ENCODE measurements around the gene SULT1A2. TPM values are rescaled to one million over a fixed set of nuclear protein-coding genes. Genes with fewer than 3 reads are reported as not detected.

The SULT1A2 gene
- polyA plus RNA-seq, 1 of the 3 experiments (the other 2 are of a cell fraction): 0.07 TPM

- TF ChIP-seq USF1 (IDR thresholded peaks at IDR 0.05; ENCODE audit: borderline replicate concordance, low read depth) (no peak), TCF12 (IDR thresholded peaks at IDR 0.05) (no peak), RXRA (IDR thresholded peaks at IDR 0.05; ENCODE audit: borderline replicate concordance, low read depth) (no peak), RAD21 (IDR thresholded peaks at IDR 0.05; ENCODE audit: low read length) (no peak), GABPA (IDR thresholded peaks at IDR 0.05; ENCODE audit: low read depth) (no peak), JUND (IDR thresholded peaks at IDR 0.05) (no peak), MEF2A (IDR thresholded peaks at IDR 0.05; ENCODE audit: borderline replicate concordance, low read depth) (no peak), FOXM1 (IDR thresholded peaks at IDR 0.05; ENCODE audit: low read depth) (no peak), SMC3 (IDR thresholded peaks at IDR 0.05; ENCODE audit: low read depth, low read length) (no peak), FOXJ3 (CRISPR knock-in tag; IDR thresholded peaks at IDR 0.05) (no peak), TAF1 (IDR thresholded peaks at IDR 0.05; ENCODE audit: borderline replicate concordance, low read depth, low read length) (no peak), PBX3 (IDR thresholded peaks at IDR 0.05) (no peak), TEAD4 (IDR thresholded peaks at IDR 0.05; ENCODE audit: borderline replicate concordance, insufficient read depth) (no peak)
- peaks cover 0 to 8% of the 10 kb centered on the region in 2 experiments; a peak in 1 of 4 replicates for H3K4me1 ChIP-seq (ENCODE audit: control insufficient read depth in 1 of 2, insufficient read depth in 2 of 2, low read depth in 1 of 2, low read length in 1 of 2)
- no peaks in the 10 kb centered on the region for H3K27me3 ChIP-seq (ENCODE audit: insufficient read depth)
- H2AFZ ChIP-seq (ENCODE audit: low read depth): no peak overlapping the region
- no peaks in the 10 kb centered on the region for H3K9me3 ChIP-seq
- DNase-seq: no peak
- no peaks in the 10 kb centered on the region for H3F3A ChIP-seq (replicated peaks; ENCODE audit: insufficient read depth)
- no peaks in the 10 kb centered on the region for H3K36me3 ChIP-seq (replicated peaks in 1 of 2; ENCODE audit: control insufficient read depth in 1 of 2, insufficient read depth in 2 of 2, low read length in 1 of 2)
- no peak overlapping the region for H3K9ac ChIP-seq
- H3K4me3 ChIP-seq (ENCODE audit: low read depth in 2 of 2, low read length in 1 of 2): no peak overlapping the region
- H3K9me2 ChIP-seq: no peaks in the 10 kb centered on the region
- ChIA-PET CTCF (interaction anchor here (1.1 to 1.4 kb wide), 2 partner anchors 13 to 295 kb away, joined by 3 read pairs; no protein-coding TSS in a partner anchor), POLR2A (no interaction called here)
- H4K20me1 ChIP-seq (ENCODE audit: insufficient read depth): no peaks in the 10 kb centered on the region
- H3K4me2 ChIP-seq: no peak overlapping the region
- 93% methylated on average over 15 of the region's 15 CpGs for WGBS (ENCODE audit: low lambda C conversion rate)
- 0 out of 2 replicates have a peak, but pooled peaks cover 2% of the 10 kb centered on the region for H3K79me2 ChIP-seq (ENCODE audit: insufficient read depth)
- no peak overlapping the region for H3K27ac ChIP-seq (ENCODE audit: low read depth in 2 of 2, low read length in 1 of 2)
Observed at GRCh38 chr16:28572696-28573510, 23.9 kb downstream of the SULT1A2 start.

- H3K4me1 ChIP-seq (ENCODE audit: control insufficient read depth in 1 of 2, insufficient read depth in 2 of 2, low read depth in 1 of 2, low read length in 1 of 2): peaks cover 0 to 8% of the 10 kb centered on the region in 2 experiments; a peak in 1 of 4 replicates
- H2AFZ ChIP-seq (ENCODE audit: low read depth): no peak overlapping the region
- H3F3A ChIP-seq (replicated peaks; ENCODE audit: insufficient read depth): no peaks in the 10 kb centered on the region
- peaks cover 0 to 6% of the 10 kb centered on the region in 2 experiments for H3K36me3 ChIP-seq (replicated peaks in 1 of 2; ENCODE audit: control insufficient read depth in 1 of 2, insufficient read depth in 2 of 2, low read length in 1 of 2)
- no peak overlapping the region for H3K9ac ChIP-seq
- POLR2A ChIA-PET: no interaction called here
- H3K4me2 ChIP-seq: no peak overlapping the region
- 97% methylated on average over 4 of the region's 4 CpGs for WGBS (ENCODE audit: low lambda C conversion rate)
- no peaks in the 10 kb centered on the region for H3K9me2 ChIP-seq
- CTCF ChIA-PET: interaction anchor here (1.0 kb wide), 1 partner anchor 15 kb away, joined by 3 read pairs; no protein-coding TSS in a partner anchor
- no peak overlapping the region for H3K4me3 ChIP-seq (ENCODE audit: low read depth in 2 of 2, low read length in 1 of 2)
- TF ChIP-seq GATA2 (CRISPR knock-in tag; IDR thresholded peaks at IDR 0.05): no peak
- TF ChIP-seq CHD2 (IDR thresholded peaks at IDR 0.05; ENCODE audit: low read length, partially characterized antibody): no peak
- TF ChIP-seq TAF1 (IDR thresholded peaks at IDR 0.05; ENCODE audit: borderline replicate concordance, low read depth, low read length): no peak
- TF ChIP-seq JUND (IDR thresholded peaks at IDR 0.05): no peak
- TF ChIP-seq SIN3A (IDR thresholded peaks at IDR 0.05; ENCODE audit: borderline replicate concordance, low read depth, low read length): no peak
- TF ChIP-seq RXRA (IDR thresholded peaks at IDR 0.05; ENCODE audit: borderline replicate concordance, low read depth): no peak
- no peak for TF ChIP-seq RAD21 (IDR thresholded peaks at IDR 0.05; ENCODE audit: low read length)
- no peak for TF ChIP-seq USF1 (IDR thresholded peaks at IDR 0.05; ENCODE audit: borderline replicate concordance, low read depth)
- TF ChIP-seq NRF1 (IDR thresholded peaks at IDR 0.05; ENCODE audit: low read depth, low read length): no peak
- no peak for TF ChIP-seq IRF3 (IDR thresholded peaks at IDR 0.05; ENCODE audit: low read depth, low read length)
- no peak overlapping the region for H3K27ac ChIP-seq (ENCODE audit: low read depth in 2 of 2, low read length in 1 of 2)
- H3K27me3 ChIP-seq (ENCODE audit: insufficient read depth): no peaks in the 10 kb centered on the region
- DNase-seq: no peak
- no peaks in the 10 kb centered on the region for H3K9me3 ChIP-seq
- no peaks in the 10 kb centered on the region for H4K20me1 ChIP-seq (ENCODE audit: insufficient read depth)
- 0 out of 2 replicates have a peak, but pooled peaks cover 11% of the 10 kb centered on the region for H3K79me2 ChIP-seq (ENCODE audit: insufficient read depth)
Observed at GRCh38 chr16:28569968-28570752, 26.7 kb downstream of the SULT1A2 start.

Measured in SK-N-SH (cell line).